HG03378 (cell line): ENCODE results near the gene RXFP4.

ENCODE experiments used
- ATAC-seq: cut with Tn5 transposase; IDR thresholded peaks from one replicate; pipeline ENCODE4 v1.9.1; 2021; ENCODE audit warnings: mild to moderate bottlenecking, moderate library complexity; ENCODE audit not compliant: unreplicated experiment

RXFP4 gene

GRCh38 chr1:155954645-155955044 is 13.2 kb downstream of the RXFP4 start:
- no peak for ATAC-seq

- ATAC-seq = no peak
Observed at GRCh38 chr1:155957411-155957915, 16.0 kb downstream of the RXFP4 start.

DNA sequence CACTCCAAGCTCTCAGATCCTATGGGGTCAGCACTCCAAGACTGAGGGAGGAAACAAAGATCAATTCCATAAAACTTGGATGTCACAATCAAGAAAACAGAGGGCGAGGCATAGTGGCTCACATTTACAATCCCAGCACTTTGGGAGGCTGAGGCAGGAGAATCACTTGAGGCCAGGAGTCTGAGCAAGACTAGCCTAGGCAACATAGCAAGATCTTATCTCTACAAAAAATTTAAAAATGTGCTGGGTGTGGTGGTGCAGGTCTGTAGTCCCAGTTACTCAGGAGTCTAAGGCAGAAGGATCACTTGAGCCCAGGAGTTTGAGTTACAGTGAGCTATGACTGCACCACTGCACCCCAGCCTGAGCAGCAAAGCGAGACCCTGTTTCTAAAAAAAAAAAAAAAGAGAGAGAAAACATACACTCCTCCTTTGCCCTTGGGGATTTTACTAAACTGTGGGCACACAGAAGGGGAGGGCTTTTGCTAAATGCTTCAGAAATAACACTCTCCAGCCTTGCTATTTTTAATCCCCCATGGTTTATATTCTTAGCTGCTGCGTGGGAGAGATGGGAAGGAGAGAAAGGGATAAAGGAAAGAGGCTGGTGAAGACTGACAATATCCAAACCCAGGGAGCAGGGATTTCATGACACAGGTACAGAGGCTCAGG is 18.8 kb downstream of the RXFP4 start:
- no peak for ATAC-seq

DNA sequence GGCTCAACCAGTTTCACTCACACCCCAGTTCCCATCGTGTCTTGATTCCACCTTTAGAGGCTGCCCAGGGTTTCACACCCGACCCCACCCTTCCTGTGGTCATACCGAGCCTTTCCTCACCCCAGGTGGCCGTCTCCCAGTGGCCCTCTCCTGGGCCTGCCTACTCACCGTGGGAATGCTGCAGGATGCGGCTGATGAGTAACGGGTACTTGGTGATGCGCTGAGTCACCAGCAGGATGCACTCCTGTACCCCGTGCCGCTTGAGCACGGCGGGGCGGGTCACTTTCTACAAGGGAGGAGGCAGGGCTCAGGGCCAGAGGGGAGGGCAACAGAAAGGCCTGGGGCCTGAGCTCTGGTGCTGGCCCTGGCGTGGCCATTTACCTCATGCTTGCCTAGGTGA is 20.5 kb downstream of the RXFP4 start:
- ATAC-seq = no peak

DNA sequence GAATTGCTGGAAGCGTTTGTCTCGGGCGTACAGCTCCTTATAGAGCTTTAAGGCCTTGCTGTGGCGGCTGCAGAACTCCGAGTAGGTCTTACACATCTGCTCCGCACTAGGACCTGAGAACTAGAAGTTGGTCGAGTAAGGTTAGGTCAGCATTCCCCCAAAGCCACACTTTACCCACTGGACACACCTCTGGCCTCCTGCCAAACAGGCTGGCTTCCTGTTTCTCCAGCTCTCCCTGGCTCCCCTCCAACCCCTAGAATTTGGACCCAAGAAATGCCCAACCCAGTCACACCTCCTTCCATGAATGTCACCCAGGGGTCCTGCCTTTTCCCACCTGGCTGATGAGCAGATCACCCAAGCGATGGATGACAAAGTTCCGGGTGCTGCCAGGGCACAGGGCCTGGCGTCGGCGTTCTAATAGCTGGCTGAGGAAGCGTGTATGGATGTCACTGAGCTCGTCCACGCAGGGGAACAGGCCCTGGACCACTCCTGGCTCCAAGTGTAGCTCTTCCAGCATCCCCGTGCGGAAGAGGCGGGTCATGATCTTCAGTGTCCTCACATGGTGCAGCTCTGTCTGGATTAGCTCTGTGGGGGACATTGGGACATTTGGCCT is 21.3 kb downstream of the RXFP4 start:
- ATAC-seq = no peak

DNA sequence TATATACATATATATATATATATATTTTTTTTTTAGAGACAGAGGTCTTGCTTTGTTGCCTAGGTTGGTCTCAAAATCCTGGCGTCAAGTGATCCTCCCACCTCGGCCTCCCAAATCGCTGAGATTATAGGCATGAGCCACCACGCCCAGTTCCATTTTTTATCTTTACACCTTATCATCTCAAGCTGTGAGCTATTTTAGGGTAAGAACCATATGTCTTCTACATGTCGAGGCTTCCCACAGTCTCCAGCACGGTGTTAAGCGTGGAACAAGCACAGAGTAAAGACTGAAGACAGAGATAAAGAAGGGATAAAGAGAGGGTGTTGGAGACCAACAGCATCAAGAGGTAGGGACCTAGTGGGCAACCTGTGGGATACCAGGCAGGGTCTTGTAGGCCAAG is 22.8 kb downstream of the RXFP4 start:
- no peak for ATAC-seq

GRCh38 chr1:155966135-155966534 is 24.7 kb downstream of the RXFP4 start:
- ATAC-seq = no peak

- no peak for ATAC-seq
Observed at GRCh38 chr1:155966750-155967149, 25.3 kb downstream of the RXFP4 start.

DNA sequence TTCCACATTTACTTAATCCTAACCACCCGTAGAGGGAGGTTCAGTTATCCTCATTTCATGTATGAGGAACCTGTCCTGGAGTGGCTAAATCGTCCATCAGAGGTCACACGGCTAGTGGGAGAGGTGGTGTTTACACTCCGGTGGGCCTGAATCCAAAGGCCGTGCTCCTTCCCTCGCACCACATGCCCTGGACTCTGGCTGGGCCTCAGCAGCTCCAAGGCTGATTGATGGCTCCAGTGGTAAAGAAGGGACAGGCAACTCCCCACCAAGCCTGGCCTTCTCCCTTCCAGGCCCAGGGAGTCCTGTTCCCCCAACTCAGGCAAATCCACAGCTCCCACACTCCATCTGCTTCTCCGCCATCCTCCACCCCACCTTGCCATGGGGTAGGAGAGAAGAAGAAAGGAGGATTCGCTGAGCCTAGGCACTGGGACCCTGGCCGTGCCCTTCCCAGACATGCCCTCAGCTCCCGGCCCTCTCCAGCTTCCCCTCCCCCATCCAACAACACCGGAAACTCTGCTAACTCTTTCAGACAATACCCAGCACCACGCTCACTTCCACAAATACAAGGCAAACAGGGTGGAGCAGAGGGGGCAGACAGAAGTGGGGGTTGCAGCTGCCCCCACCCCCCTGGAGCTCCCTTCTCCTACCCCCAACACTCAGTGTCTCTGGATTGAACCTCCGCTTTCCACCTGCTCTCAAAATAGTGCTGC is 26.1 kb downstream of the RXFP4 start:
- no peak for ATAC-seq

DNA sequence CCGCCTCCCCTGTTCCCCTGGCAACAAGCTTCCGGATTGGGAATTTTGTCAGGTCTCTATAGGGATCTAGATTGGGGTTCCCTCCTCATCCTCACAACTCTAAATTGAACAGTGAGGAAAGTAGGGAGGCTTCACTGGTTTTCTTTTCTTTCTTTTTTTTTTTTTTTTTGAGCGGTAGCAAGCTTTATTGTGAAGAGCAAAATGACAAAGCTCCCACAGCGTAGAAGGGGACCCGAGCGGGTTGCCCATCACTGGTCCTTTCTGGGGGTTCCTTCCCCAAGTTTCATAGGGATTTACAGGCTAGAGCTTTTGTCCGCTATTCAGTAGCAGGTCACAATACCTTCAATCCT is 26.6 kb downstream of the RXFP4 start:
- no peak for ATAC-seq

- ATAC-seq = no peak
Observed at GRCh38 chr1:155968670-155969069, 27.2 kb downstream of the RXFP4 start.

DNA sequence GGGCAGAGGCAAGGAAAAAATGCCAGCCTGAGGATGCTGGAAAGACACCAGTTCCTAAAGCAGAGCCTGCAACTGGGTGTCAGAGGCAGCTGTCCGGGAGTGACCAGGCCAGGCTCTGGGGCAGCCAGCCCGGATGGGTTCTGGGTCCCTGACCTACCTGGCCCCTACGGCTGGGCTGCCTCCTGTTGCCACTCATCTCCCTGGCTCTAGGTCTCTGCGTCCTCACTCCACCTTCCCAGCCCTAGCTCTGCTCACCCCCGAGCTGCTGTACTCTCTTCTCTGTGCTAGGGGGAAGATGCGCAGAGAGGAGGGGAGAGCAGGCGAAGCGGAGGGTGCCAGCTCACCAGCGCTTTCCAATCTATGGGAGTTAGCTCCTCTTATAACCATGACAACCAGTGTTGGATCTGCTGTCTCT is 27.9 kb downstream of the RXFP4 start:
- ATAC-seq = no peak

DNA sequence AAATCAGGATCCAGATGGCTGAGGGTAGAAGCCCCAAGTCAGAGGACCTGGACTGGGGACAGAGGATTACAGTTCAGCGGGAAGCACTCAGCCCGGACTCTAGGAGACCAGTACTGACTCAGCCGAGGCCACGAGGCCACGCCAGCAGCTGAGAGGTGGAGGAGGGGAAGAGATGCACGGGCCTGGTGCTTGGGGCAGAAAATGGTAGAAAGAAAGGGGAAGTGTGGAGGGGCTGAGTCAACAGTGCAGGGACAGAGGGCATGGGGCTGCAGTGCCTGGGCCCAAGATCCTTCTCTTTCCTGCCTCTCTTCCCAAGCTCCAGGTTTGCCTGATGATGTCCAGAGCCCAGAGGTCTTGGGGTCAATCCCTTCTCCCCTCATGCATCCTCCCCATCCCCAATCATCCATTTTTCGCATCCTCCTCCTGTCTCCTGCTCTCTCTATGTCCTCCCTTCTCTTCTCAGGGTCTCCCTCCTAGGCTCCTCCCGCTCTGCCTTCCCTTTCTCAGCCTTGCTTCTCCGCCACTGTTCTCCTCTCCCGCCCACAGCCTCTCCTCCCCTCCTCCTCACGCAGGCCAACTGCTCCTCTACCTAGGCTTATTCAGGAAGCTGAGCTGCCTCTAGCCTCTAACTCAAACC is 29.2 kb downstream of the RXFP4 start:
- ATAC-seq = no peak

DNA sequence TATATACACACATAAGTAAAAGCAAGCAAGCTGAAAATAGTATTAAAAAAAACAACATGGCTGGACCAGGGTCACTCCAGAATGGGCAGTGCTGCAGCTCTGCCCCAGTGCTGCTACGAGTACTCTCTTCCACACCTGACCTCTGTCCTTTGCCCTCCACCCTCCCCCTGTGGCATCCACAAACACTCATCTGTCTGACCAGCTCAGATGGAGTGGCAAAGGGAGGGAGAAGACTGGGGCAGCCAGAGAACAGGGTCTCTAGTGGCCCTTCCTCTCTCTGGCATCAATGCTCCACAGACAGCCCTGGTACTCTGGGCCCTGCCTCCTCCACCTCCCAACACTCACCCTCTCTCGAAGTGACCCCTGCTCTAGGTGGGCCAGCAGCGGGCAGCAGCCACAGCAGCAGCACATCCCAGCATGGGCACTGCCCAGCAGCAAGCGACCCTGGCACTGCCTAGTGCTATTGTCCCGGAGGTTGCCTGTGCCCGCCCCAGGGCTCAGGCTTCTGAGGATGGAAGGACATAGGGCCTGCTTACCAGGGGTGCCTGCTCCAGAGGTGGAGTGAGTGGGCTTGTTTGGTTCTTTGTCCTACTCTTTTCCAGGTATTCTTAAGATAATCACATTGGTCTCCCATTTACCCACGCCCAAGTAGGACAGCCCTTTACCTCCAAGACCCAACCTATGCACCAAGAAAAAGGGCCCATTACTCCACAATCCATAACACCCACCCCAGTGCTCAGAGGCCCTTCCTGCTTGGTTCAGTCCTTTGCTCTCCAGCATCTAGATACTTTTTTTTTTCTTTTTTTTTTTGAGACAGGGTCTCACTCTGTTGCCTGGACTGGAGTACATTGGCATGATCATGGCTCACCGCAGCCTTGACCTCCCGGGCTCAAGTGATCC is 30.7 kb downstream of the RXFP4 start:
- no peak for ATAC-seq

DNA sequence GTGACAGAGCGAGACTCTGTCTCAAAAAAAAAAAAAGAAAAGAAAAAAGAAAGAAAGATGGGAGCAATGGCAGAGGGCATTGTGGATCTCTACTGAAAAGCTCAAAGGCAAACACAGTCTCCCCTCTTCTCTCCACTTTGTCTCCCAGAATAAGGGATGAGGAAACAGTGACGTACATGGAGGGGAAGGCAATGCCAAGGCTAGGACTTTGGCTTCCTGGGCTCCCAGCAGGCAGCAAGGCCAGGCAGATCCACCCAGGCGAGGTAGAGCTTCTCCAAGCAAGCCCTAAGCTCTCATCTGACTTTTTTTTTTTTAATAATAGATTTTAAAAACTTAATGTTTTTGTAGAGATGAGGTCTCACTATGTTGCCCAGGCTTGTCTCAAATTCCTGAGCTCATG is 32.3 kb downstream of the RXFP4 start:
- no peak for ATAC-seq

GRCh38 chr1:155974208-155975115 is 33.0 kb downstream of the RXFP4 start:
- no peak for ATAC-seq

GRCh38 chr1:155975375-155976061 is 34.1 kb downstream of the RXFP4 start:
- no peak for ATAC-seq

GRCh38 chr1:155976062-155976912 is 34.8 kb downstream of the RXFP4 start:
- no peak for ATAC-seq
